Activated naive CD8-positive, alpha-beta T cell treated with anti-CD3 and anti-CD28 coated beads, Interleukin-2, amount 50 U/mL, for 16 hours (primary cell): Measurements from ENCODE around the gene GNA14.
"Not testable (repeated sequence)": the region's sequence is repeated elsewhere in the genome, so short reads cannot be mapped to it uniquely, and the experiment has no call there.

Experiments used
- DNase-seq: peaks from one replicate; pipeline ENCODE4 v3.0.0-alpha.2; 2020; ENCODE audit warnings: low read depth, low spot score

GNA14 gene

GRCh38 chr9:77490279-77490678 lies 157.8 kb downstream of the GNA14 start:
- DNase-seq: not testable (repeated sequence)

DNA sequence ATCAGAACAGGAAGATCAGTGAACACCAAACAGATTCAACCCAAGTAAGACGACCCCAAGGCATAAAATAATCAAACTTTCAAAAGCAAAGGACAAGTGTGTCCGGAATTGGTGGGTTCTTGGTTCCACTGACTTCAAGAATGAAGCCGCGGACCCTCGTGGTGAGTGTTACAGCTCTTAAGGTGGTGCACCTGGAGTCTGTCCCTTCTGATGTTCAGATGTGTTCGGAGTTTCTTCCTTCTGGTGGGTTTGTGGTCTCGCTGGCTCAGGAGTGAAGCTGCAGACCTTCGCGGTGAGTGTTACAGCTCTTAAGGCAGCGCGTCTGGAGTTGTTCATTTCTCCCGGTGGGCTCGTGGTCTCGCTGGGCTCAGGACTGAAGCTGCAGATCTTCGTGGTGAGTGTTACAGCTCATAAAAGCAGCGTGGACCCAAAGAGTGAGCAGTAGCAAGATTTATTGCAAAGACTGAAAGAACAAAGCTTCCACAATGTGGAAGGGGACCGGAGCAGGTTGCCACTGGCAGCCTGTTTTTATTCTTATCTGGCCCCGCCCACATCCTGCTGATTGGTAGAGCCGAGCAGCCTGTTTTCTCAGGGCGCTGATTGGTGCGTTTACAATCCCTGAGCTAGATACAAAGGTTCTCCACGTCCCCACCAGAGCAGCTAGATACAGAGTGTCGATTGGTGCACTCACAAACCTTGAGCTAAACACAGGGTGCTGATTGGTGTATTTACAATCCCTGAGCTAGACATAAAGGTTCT lies 158.5 kb downstream of the GNA14 start:
- DNase-seq: not testable (repeated sequence)

- DNase-seq: no peak
These were observed 159.5 kb downstream of the GNA14 start for GRCh38 chr9:77488439-77489126.

GRCh38 chr9:77486968-77487367 lies 161.2 kb downstream of the GNA14 start:
- no peak for DNase-seq

GRCh38 chr9:77486463-77486862 lies 161.7 kb downstream of the GNA14 start:
- DNase-seq: no peak

- DNase-seq: no peak
These were observed 172.3 kb downstream of the GNA14 start for GRCh38 chr9:77475641-77476473.

DNA sequence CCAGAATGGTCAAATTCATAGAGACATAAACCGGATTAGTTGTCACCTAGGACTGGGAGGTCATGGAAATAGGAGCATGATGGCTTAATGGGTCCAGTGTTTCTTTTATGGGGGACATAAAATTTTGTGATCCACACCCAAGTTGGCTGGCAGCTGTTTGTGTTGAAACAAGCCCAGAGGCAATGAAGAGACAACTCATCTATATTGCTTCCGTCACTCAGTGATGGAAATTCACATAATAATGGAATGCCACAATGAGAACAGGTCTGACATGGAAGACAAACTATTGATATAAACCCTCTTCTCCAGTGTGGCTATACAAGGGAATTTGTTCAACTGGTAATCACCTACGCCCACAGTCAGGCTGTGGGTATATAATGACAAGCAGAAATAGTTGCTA lies 173.2 kb downstream of the GNA14 start:
- DNase-seq: no peak

- DNase-seq: no peak
These were observed 175.5 kb downstream of the GNA14 start for GRCh38 chr9:77472646-77473045.

DNA sequence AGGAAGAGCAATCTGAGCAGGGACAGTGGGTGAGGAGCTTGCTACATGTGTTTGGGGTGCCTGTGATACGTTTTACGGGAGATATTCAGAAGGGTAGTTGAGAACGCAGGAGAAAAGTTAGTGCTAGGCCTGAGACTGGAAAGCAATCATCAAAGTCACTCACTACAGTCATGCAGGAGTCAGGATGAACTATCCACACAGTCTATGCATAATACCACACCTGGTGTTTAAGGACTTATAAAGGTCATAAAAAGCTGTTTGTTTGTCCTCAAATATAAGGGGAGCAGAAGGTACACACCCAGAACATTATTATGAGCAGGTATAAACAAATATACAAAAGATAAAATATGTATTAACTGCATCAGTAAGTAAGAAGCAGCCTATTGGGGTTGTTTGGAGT lies 176.6 kb downstream of the GNA14 start:
- DNase-seq: no peak

DNA sequence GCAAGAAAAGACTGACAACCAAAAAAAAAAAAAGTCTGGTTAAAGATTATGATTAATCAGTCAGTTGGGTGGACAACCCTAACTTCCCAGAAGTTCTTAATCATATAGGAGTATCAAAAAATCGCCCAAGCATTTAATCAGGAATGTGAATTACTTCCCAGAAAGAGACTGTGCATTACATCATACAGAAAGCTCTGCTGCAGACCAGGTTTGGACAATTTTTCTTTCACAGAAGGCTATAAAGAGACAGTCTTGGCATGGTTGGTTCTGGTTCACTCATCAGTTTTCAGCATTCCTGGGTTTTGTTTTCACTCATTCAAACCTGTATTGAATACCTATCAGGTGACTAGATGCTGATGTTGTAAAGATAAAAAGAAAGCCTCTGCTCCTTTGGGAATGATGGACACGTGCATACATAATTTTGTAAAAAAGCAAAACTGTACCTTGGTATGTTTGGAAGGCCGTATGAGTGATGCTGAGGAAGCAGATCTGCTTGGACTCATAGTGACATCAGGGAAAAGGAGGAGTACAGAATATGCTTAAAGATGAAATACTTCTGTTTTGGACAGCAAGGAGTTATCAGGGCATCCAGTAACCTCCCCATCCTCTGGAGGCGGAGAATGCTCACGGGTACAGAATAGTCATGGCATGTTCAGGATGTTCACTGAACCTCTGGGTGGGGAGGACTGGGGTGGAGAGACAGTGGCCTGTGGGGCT lies 178.4 kb downstream of the GNA14 start:
- DNase-seq: no peak

DNA sequence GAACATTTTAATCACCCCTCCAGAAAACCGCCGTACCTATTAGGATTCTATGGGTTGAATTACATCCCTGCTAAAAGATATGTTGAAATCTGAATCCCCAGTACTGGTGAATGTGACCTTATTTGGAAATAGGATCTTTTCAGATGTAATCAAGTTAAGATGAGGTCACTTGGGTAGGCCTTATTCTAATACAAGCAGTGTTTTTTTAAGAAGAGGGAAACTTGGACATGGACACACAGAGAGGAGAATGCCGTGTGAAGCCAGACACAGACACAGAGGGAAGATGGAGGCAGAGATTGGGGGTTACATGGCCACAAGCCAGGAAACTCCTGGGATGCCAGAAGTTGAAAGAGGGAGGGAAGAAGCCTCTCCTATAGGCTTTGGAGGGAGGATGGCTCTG lies 183.5 kb downstream of the GNA14 start:
- DNase-seq: no peak

DNA sequence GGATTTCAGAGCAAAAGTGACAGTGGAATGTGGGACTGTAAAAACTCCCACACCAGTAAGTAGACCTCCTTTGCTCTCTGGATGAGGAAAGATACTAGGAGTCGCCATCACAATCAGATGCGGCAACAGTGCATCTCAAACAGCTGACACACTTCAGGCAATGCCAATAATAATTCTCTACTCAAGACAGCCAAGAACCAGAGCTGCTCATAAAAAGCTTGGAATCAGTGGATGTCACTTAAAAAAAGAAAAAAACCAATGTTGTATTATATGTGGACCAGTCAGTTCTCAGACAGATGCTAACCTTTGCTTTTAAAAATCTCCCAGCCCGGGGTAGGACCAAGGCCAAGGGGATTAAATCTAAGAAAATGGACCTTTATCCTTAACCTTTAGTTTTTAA lies 185.0 kb downstream of the GNA14 start:
- DNase-seq: no peak

- DNase-seq: no peak
These were observed 186.1 kb downstream of the GNA14 start for GRCh38 chr9:77462066-77462465.

GRCh38 chr9:77460938-77461337 lies 187.2 kb downstream of the GNA14 start:
- no peak for DNase-seq

GRCh38 chr9:77457916-77458592 lies 190.1 kb downstream of the GNA14 start:
- peak; percentile 24 for DNase-seq

DNA sequence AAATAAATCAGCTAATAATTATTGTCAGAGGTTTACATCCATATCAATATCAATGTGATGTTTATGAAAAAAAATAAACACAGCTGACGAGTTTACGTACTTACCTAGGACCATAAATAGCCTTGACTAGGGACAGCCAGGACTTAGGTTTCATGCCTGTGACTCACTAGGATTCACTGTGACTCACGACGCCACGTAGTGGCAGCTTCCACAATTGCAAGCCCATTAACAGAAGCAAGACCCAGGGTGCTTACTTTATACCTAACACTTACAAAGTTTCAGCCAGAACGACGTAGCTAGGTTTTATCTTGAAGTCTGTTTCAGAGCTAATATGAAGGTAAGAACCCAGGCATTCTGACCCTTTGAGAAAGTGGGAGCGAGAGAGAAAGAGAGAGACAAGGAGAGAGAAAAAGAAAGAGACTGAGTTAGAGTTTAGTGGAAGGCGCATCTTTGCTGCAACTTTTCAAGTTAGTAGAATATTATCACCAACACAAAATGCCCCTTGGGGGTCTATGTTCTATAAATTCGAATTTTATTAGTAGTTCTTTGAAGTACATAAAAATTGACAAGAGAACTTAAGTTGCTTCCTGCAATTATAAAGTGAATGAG lies 191.2 kb downstream of the GNA14 start:
- peak; percentile 61 for DNase-seq

DNA sequence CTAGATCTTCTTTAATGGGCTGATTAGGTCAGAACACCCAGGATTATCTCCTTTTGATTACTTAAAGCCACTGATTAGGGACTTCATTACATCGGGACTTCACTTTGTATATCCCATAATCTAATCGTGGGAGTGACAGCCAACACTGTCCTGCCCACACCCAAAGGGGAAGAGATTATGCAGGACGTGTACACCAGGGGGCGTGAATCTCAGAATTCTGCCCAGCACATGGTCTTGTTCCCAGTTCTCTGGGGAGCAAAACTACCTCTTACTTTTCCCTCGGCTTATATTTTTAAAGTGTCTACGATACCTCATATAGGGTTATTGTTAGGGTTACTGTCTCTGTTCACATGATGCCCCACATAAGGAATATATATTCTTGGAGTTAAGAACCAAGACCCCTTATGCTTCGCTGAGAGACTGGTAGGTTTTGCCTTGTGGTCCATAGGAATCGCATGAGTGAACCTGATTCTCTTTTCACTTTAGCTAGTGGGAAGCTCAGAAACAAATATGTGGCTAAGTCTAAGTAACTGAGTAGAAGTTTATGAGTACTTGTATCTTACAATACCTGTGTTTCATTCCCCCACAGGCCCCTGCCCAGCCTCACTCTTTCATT lies 192.7 kb downstream of the GNA14 start:
- no peak for DNase-seq

DNA sequence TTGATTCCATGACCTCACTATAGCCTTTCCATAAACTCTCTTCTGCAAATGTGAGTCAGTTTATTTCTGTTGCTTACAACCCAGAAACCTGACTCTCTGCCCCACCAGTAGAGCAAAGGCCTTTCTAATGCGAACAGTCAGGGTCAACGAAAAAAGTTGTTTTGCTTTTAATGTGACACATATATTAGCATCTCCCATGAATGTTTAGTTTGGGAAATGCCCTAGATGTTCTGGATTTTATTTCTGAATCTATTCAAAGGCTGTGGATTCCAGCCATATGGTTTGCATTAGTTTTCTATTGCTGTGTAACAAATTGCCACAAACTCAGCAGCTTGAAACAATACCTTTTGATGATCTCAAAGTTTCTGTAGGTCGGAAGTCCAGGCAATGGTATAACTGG lies 193.5 kb downstream of the GNA14 start:
- no peak for DNase-seq

GRCh38 chr9:77453825-77454647 lies 194.1 kb downstream of the GNA14 start:
- no peak for DNase-seq
